Esophagus muscularis mucosa (tissue), 3 donors: ENCODE results near the gene IDI1.

ENCODE experiments used
- POLR2AphosphoS5 ChIP-seq, 2 donors: sonication (generic); formaldehyde crosslinking; IDR thresholded peaks; one replicate each; pipeline ENCODE4 v1.6.1; 2017; ENCODE audit warnings: antibody characterized with exemption in 2 of 2
- TF ChIP-seq, protein P1 (sequence below), 3 experiments: fragments of 200-600 bp in 2 of 3; fragments of 450-650 bp in 1 of 3; sonication (generic) in 2 of 3; IDR thresholded peaks; one replicate each; pipeline ENCODE4 v1.5.1; 2017 to 2019; ENCODE audit warnings: antibody characterized with exemption in 3 of 3, mild to moderate bottlenecking in 2 of 3, moderate library complexity in 1 of 3

DNA sequence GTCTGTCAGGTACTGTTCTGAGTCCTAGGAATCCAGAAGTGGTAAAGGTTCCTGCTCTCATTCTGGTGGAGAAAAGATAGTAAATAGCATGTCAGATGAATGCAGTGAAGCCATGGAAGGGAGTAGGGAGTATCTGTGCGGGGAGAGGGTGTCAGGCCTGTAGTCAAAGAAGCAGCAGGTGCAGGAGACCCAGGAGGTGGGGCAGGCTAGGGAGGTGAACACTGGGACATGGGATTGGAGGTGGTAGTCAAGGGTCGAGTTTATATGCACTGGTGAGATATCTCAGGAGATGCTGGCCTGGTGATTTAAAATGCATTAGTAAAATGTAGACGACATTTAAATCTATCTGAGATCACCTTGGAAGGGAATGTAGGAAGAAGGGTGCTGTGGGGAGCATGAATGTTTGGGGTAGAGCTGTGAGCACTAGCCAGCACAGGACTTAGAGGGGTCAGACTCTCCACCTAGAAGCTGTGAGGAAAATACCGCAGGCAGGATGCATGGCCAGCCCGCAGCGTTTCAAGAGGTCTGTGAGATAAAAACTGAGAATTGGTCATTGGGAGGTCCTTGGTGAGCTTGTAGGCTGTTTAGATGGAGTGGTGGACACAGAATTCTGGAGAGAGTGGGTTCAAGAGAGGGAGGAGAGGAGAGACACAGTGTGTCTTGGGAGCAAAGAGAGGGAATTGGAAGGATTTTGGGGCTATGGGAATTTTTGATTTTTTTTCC, 53.9 kb downstream of the IDI1 start:
- TF ChIP-seq, protein P1, sequence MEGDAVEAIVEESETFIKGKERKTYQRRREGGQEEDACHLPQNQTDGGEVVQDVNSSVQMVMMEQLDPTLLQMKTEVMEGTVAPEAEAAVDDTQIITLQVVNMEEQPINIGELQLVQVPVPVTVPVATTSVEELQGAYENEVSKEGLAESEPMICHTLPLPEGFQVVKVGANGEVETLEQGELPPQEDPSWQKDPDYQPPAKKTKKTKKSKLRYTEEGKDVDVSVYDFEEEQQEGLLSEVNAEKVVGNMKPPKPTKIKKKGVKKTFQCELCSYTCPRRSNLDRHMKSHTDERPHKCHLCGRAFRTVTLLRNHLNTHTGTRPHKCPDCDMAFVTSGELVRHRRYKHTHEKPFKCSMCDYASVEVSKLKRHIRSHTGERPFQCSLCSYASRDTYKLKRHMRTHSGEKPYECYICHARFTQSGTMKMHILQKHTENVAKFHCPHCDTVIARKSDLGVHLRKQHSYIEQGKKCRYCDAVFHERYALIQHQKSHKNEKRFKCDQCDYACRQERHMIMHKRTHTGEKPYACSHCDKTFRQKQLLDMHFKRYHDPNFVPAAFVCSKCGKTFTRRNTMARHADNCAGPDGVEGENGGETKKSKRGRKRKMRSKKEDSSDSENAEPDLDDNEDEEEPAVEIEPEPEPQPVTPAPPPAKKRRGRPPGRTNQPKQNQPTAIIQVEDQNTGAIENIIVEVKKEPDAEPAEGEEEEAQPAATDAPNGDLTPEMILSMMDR (IDR thresholded peaks at IDR 0.05) = no peak
- TF ChIP-seq POLR2AphosphoS5 (IDR thresholded peaks at IDR 0.05) = no peak
